ENCODE data around the gene HPS4.

- TF ChIP-seq, protein P1, sequence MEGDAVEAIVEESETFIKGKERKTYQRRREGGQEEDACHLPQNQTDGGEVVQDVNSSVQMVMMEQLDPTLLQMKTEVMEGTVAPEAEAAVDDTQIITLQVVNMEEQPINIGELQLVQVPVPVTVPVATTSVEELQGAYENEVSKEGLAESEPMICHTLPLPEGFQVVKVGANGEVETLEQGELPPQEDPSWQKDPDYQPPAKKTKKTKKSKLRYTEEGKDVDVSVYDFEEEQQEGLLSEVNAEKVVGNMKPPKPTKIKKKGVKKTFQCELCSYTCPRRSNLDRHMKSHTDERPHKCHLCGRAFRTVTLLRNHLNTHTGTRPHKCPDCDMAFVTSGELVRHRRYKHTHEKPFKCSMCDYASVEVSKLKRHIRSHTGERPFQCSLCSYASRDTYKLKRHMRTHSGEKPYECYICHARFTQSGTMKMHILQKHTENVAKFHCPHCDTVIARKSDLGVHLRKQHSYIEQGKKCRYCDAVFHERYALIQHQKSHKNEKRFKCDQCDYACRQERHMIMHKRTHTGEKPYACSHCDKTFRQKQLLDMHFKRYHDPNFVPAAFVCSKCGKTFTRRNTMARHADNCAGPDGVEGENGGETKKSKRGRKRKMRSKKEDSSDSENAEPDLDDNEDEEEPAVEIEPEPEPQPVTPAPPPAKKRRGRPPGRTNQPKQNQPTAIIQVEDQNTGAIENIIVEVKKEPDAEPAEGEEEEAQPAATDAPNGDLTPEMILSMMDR (IDR thresholded peaks at IDR 0.05), result no peak
- no peak for TF ChIP-seq POLR2A (IDR thresholded peaks at IDR 0.05)
Observed at GRCh38 chr22:26480611-26480932, 3.0 kb downstream of the HPS4 start.
